DND-41 (cell line): ENCODE measurements around the gene LY6G6D.

Source experiments
- CTCF ChIP-seq: IDR thresholded peaks from 2 replicates; pipeline ENCODE4 v1.5.1; 2012; ENCODE audit warnings: borderline replicate concordance, low read length, moderate library complexity, mild to moderate bottlenecking; ENCODE audit not compliant: poor library complexity, severe bottlenecking; ENCODE audit errors: extremely low read depth
- EZH2 ChIP-seq: IDR thresholded peaks from 3 replicates; pipeline ENCODE4 v1.6.1; 2012; ENCODE audit warnings: borderline replicate concordance, low read depth, mild to moderate bottlenecking, moderate library complexity, low read length, inconsistent platforms; ENCODE audit not compliant: severe bottlenecking

GRCh38 chr6:31666337-31666965 lies 48.7 kb upstream of the LY6G6D start:
- TF ChIP-seq CTCF (no peak), EZH2 (no peak)
